H1 (cell line): Measurements from ENCODE around the gene SOX10. TPM values are rescaled to one million over a fixed set of nuclear protein-coding genes. Genes with fewer than 3 reads are reported as not detected.
A peak's percentile ranks its signal among the peaks of the same experiment; 100 is the strongest.

Source experiments
- ASH2L ChIP-seq: fragments of 200-600, 300-600 bp; sonication (generic); IDR thresholded peaks from one replicate; pipeline ENCODE4 v1.7.1; 2017; ENCODE audit warnings: low read length
- ATF3 ChIP-seq: IDR thresholded peaks from 2 replicates; pipeline ENCODE4 v1.6.1; 2011; ENCODE audit warnings: low read depth, mild to moderate bottlenecking, low read length; ENCODE audit not compliant: insufficient read depth
- BCL11A ChIP-seq, 2 experiments: IDR thresholded peaks; one replicate each; pipeline ENCODE4 v1.6.1; 2011; ENCODE audit warnings: low read depth in 2 of 2, low read length in 2 of 2, mild to moderate bottlenecking in 2 of 2
- BRCA1 ChIP-seq: IDR thresholded peaks from 2 replicates; pipeline ENCODE4 v1.6.1; 2012; ENCODE audit warnings: low read depth, low read length, improper control_type of control experiment
- CBX5 ChIP-seq: fragments of 300-800, 300-1000 bp; sonication (generic); IDR thresholded peaks from 2 replicates; pipeline ENCODE4 v1.7.1; 2016; ENCODE audit warnings: antibody characterized with exemption, low read length, low read depth
- CEBPB ChIP-seq: IDR thresholded peaks from 2 replicates; pipeline ENCODE4 v1.6.1; 2012; ENCODE audit warnings: low read depth, low read length
- CHD1 ChIP-seq: IDR thresholded peaks from 2 replicates; pipeline ENCODE4 v1.6.1; 2012; ENCODE audit warnings: low read depth, low read length, improper control_type of control experiment
- CHD2 ChIP-seq: IDR thresholded peaks from 2 replicates; pipeline ENCODE4 v1.6.1; 2012; ENCODE audit warnings: low read length, improper control_type of control experiment
- FOSL1 ChIP-seq: IDR thresholded peaks from 2 replicates; pipeline ENCODE4 v1.6.1; 2011; ENCODE audit warnings: mild to moderate bottlenecking, low read depth, low read length, moderate library complexity; ENCODE audit not compliant: insufficient read depth
- GABPA ChIP-seq: IDR thresholded peaks from 2 replicates; pipeline ENCODE4 v1.6.1; 2011; ENCODE audit warnings: mild to moderate bottlenecking, low read length, moderate library complexity, borderline replicate concordance; ENCODE audit not compliant: insufficient read depth
- HDAC6 ChIP-seq: IDR thresholded peaks from one replicate; pipeline ENCODE4 v1.7.1; 2012; ENCODE audit warnings: low read depth, mild to moderate bottlenecking, inconsistent platforms, low read length, moderate library complexity
- JUND ChIP-seq: IDR thresholded peaks from 2 replicates; pipeline ENCODE4 v1.6.1; 2011; ENCODE audit warnings: mild to moderate bottlenecking, improper control_type of control experiment, low read length
- KDM1A ChIP-seq: fragments of 200-600, 300-600 bp; sonication (generic); IDR thresholded peaks from 2 replicates; pipeline ENCODE4 v1.7.1; 2016; ENCODE audit warnings: mild to moderate bottlenecking, low read length, borderline replicate concordance
- KDM4A ChIP-seq: IDR thresholded peaks from one replicate; pipeline ENCODE4 v1.7.1; 2012; ENCODE audit warnings: low read depth, mild to moderate bottlenecking, moderate library complexity, low read length, inconsistent platforms; ENCODE audit not compliant: severe bottlenecking
- MAFK ChIP-seq: IDR thresholded peaks from 2 replicates; pipeline ENCODE4 v1.6.1; 2012; ENCODE audit warnings: low read depth, mild to moderate bottlenecking, improper control_type of control experiment, low read length
- RXRA ChIP-seq: IDR thresholded peaks from 2 replicates; pipeline ENCODE4 v1.6.1; 2011; ENCODE audit warnings: low read depth, mild to moderate bottlenecking, low read length, moderate library complexity; ENCODE audit not compliant: insufficient read depth
- SAP30 ChIP-seq: fragments of 300-600 bp; sonication (generic); IDR thresholded peaks from 2 replicates; pipeline ENCODE4 v1.7.1; 2012; ENCODE audit warnings: low read length, moderate library complexity, mild to moderate bottlenecking, inconsistent platforms; ENCODE audit not compliant: insufficient read depth, insufficient replicate concordance
- SIN3A ChIP-seq, 2 experiments: IDR thresholded peaks in 1 of 2; conservative IDR thresholded peaks in 1 of 2; 2 replicates each; pipeline ENCODE4 v1.6.1; 2011 to 2012; ENCODE audit warnings: low read length in 2 of 2, improper control_type of control experiment in 1 of 2, low read depth in 1 of 2, mild to moderate bottlenecking in 1 of 2
- SIX5 ChIP-seq: IDR thresholded peaks from 2 replicates; pipeline ENCODE4 v1.6.1; 2011; ENCODE audit warnings: mild to moderate bottlenecking, low read depth, low read length
- SP2 ChIP-seq: IDR thresholded peaks from 2 replicates; pipeline ENCODE4 v1.6.1; 2012; ENCODE audit warnings: mild to moderate bottlenecking, low read length, inconsistent platforms
- SUZ12 ChIP-seq: fragments of 200-600 bp; sonication (generic); IDR thresholded peaks from 2 replicates; pipeline ENCODE4 v1.6.1; 2012; ENCODE audit warnings: mild to moderate bottlenecking, inconsistent platforms, low read length, moderate library complexity, mixed read lengths
- TEAD4 ChIP-seq: IDR thresholded peaks from 2 replicates; pipeline ENCODE4 v1.6.1; 2012; ENCODE audit warnings: low read depth, low read length, inconsistent platforms, mixed read lengths
- polyA plus RNA-seq, 7 experiments: library from polyadenylated mRNA; depleted of rRNA in 3 of 7; stranded (reverse) in 5 of 7; unstranded in 2 of 7; fragments of >200 nt in 5 of 7; fragments of 200-250 nt in 2 of 7; gene quantifications; 1 replicate in 5 of 7; 2 replicates in 1 of 7; 4 replicates in 1 of 7; pipeline versions ENCODE4 v1.2.1 to v1.2.3, GENCODE V29; 2011 to 2013; ENCODE audit warnings: missing spikeins in 2 of 7, mixed read lengths in 2 of 7
- total RNA-seq: library from RNA; stranded (reverse); fragmentation: NEBNext Ultra II Directional; extraction: Animal tissue kit (Norgen Biotek cat#: 25700); gene quantifications from 2 replicates; pipeline ENCODE4 v1.2.1, GENCODE V29; 2021
- TF ChIP-seq, protein P1 (sequence below): IDR thresholded peaks from 2 replicates; pipeline ENCODE4 v1.6.1; 2012; ENCODE audit warnings: inconsistent platforms
- TF ChIP-seq, protein P2 (sequence below): IDR thresholded peaks from 2 replicates; pipeline ENCODE4 v1.6.1; 2012; ENCODE audit warnings: inconsistent platforms

SOX10 gene
- total and polyA plus RNA-seq, 2 of the 8 experiments (the other 6 are each of a cell fraction or from before 2014, with no cell fraction given), result 2.7 TPM

DNA sequence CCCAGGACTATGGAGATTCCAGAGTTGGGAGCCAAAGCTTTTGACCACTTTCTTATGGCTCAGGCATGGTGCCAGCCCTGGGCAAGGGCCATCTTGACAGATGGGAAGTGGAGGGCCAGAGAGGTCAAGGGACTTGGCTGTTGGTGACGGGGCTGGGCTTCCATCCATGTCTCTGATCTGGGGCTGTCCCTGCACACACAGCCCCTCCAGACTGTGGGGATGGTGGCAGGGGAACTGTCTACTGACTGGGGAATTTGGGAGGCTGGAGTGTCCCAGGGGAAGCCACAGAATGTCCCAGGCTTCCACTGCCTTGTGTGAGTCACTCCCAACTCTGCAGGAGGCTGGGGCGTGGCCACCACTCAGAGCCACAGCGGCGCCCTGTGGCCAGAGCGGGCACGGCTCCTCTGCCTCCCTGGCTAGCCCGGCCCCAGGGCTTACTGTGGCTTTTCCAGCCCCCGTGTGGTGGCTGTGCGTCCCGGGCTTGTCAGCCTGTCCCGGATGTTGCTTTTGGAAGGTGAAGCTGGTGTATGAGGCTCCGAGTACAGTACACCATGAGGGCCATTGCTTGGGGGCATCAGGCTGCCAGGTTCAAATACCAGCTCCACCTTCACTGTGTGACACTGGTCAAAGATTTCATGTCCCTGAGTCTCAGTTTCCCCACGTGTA, 50.5 kb downstream of the SOX10 start (continued):
- TF ChIP-seq CEBPB, result no peak
- TF ChIP-seq ASH2L, result no peak
- no peak for TF ChIP-seq KDM4A
- TF ChIP-seq SAP30, result no peak
- no peak for TF ChIP-seq TEAD4
- no peak for TF ChIP-seq CBX5
- peak; percentile 40; the same call in 1 of the 2 replicates for TF ChIP-seq ATF3
- 0 out of 4 replicates have a peak, but pooled peaks of 1 of the 2 experiments have one; percentile 66 for TF ChIP-seq SIN3A (conservative IDR thresholded peaks at IDR 0.05 in 1 of 2, IDR thresholded peaks at IDR 0.05 in 1 of 2; ENCODE audit: low read depth in 1 of 2, low read length in 2 of 2)
- TF ChIP-seq BRCA1, result no peak
- TF ChIP-seq RXRA, result no peak
- TF ChIP-seq KDM1A, result 0 out of 2 replicates have a peak, but pooled peaks have one; percentile 16
- peak; percentile 57; the same call in 1 of the 2 replicates for TF ChIP-seq GABPA
- TF ChIP-seq, protein P1, sequence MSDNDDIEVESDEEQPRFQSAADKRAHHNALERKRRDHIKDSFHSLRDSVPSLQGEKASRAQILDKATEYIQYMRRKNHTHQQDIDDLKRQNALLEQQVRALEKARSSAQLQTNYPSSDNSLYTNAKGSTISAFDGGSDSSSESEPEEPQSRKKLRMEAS, result peak; percentile 57; the same call in 1 of the 2 replicates
- TF ChIP-seq FOSL1, result no peak
- no peak for TF ChIP-seq MAFK
- peak; percentile 95 for TF ChIP-seq JUND
- TF ChIP-seq, protein P2, sequence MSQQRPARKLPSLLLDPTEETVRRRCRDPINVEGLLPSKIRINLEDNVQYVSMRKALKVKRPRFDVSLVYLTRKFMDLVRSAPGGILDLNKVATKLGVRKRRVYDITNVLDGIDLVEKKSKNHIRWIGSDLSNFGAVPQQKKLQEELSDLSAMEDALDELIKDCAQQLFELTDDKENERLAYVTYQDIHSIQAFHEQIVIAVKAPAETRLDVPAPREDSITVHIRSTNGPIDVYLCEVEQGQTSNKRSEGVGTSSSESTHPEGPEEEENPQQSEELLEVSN, result no peak
- no peak for TF ChIP-seq HDAC6
- TF ChIP-seq CHD2, result no peak
- no peak for TF ChIP-seq BCL11A (IDR thresholded peaks at IDR 0.05; ENCODE audit: low read depth in 2 of 2, low read length in 2 of 2)
- no peak for TF ChIP-seq SUZ12
- no peak for TF ChIP-seq SP2
- no peak for TF ChIP-seq CHD1
- no peak for TF ChIP-seq SIX5
